Smooth muscle cell (in vitro differentiated cells): ENCODE results near the gene CAVIN3. TPM values are rescaled to one million over a fixed set of nuclear protein-coding genes. Genes with fewer than 3 reads are reported as not detected.
A peak's percentile ranks its signal among the peaks of the same experiment; 100 is the strongest.

ENCODE experiments used
- DNase-seq: peaks from one replicate; lab custom pipeline; 2025; ENCODE audit not compliant: unreplicated experiment; lab: John Stamatoyannopoulos, UW
- H2AFZ ChIP-seq: fragments of 200-600 bp; sonication (generic); 2 replicates; pipeline ENCODE4 v1.6.0; 2016; ENCODE audit warnings: antibody characterized with exemption, low read depth, mild to moderate bottlenecking
- H3F3A ChIP-seq: fragments of 200-600 bp; sonication (generic); 2 replicates; pipeline ENCODE4 v1.6.0; 2017; ENCODE audit warnings: antibody characterized with exemption, low read depth
- H3K27ac ChIP-seq: fragments of 200-600 bp; sonication (generic); 2 replicates; pipeline ENCODE4 v1.5.1; 2016; ENCODE audit warnings: low read depth, mild to moderate bottlenecking
- H3K27me3 ChIP-seq: fragments of 200-600 bp; sonication (generic); 2 replicates; pipeline ENCODE4 v1.6.1; 2016; ENCODE audit warnings: low read depth, mild to moderate bottlenecking
- H3K36me3 ChIP-seq: fragments of 200-600 bp; sonication (generic); 2 replicates; pipeline ENCODE4 v1.5.1; 2016; ENCODE audit warnings: low read depth
- H3K4me1 ChIP-seq: fragments of 200-600 bp; sonication (generic); 2 replicates; pipeline ENCODE4 v1.5.1; 2016; ENCODE audit warnings: low read depth
- H3K4me2 ChIP-seq: fragments of 200-600 bp; sonication (generic); 2 replicates; pipeline ENCODE4 v1.6.0; 2016; ENCODE audit warnings: mild to moderate bottlenecking
- H3K4me3 ChIP-seq: fragments of 200-600 bp; sonication (generic); 2 replicates; pipeline ENCODE4 v1.5.1; 2016; ENCODE audit warnings: mild to moderate bottlenecking
- H3K79me2 ChIP-seq: fragments of 200-600 bp; sonication (generic); 2 replicates; pipeline ENCODE4 v1.6.0; 2016; ENCODE audit warnings: low read depth, mild to moderate bottlenecking
- H3K9ac ChIP-seq: fragments of 200-600 bp; sonication (generic); 2 replicates; pipeline ENCODE4 v1.6.0; 2016; ENCODE audit warnings: low read depth
- H3K9me3 ChIP-seq: fragments of 200-600 bp; sonication (generic); replicated peaks from 2 replicates; pipeline ENCODE4 v1.5.1; 2016; ENCODE audit warnings: low read depth
- H4K20me1 ChIP-seq: fragments of 200-600 bp; sonication (generic); 2 replicates; pipeline ENCODE4 v1.6.0; 2016; ENCODE audit warnings: low read depth
- WGBS: methylation state at CpG from one replicate; pipeline ENCODE4 v1.1.7; 2016; ENCODE audit warnings: low lambda C conversion rate; 5-methylcytosine and 5-hydroxymethylcytosine counted together
- polyA plus RNA-seq: library from polyadenylated mRNA; unstranded; fragments of >200 nt; fragmentation: Nextera tagmentation; extraction: Ambion mirVana; gene quantifications from 2 replicates; pipeline ENCODE4 v1.2.1, GENCODE V29; 2016
- total RNA-seq: library from RNA; depleted of rRNA; stranded (reverse); fragments of >200 nt; gene quantifications from 2 replicates; pipeline ENCODE4 v1.2.3, GENCODE V29; 2014
- TF ChIP-seq, protein P1 (sequence below): fragments of 200-600 bp; sonication (generic); IDR thresholded peaks from 2 replicates; pipeline ENCODE4 v1.5.1; 2017; ENCODE audit warnings: borderline replicate concordance, mild to moderate bottlenecking, antibody characterized with exemption; ENCODE audit not compliant: insufficient read depth, poor library complexity, severe bottlenecking

CAVIN3 gene
- total and polyA plus RNA-seq, 2 experiments from 2014 or later: 177 to 251 TPM

DNA sequence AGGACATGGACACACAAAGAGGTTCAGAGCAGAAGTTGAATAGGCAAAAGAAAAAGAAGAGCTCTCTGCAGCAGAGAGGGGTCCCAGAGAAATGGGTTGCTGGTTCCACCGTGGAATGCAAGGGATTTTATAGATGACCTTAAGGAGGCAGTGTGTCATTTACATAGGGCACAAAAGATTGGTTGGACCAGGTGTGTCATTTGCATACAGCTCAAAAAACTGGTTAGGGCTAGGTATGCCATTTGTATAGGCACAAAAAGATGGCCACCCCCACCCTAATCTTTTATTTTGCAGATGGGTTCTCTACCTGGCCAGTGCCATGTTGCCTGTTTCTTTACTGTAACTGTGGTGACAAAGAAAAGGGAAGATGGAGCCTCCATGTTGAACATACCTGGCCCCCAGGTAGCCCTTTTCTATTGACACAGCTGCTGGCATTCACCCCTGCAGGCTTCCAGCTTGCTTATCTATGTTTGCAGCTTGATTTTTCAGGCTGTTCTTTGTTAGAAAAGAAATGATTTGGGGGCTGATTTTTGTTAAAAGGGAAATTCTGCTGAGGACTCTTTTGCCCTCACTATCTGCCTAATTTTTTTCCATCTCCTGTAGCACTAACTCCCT, 3.1 kb upstream of the CAVIN3 start:
- no peaks in the 10 kb centered on the region for H4K20me1 ChIP-seq
- no peak overlapping the region for H3K27ac ChIP-seq
- H3K9ac ChIP-seq: no peak overlapping the region
- WGBS: 82% methylated on average over 1 of the region's 1 CpG
- peaks cover 23% of the 10 kb centered on the region for H3F3A ChIP-seq
- no peak overlapping the region for H3K4me3 ChIP-seq
- no peaks in the 10 kb centered on the region for H3K9me3 ChIP-seq
- H2AFZ ChIP-seq: no peak overlapping the region
- H3K36me3 ChIP-seq: no peaks in the 10 kb centered on the region
- H3K4me1 ChIP-seq: peaks cover 26% of the 10 kb centered on the region
- TF ChIP-seq, protein P1, sequence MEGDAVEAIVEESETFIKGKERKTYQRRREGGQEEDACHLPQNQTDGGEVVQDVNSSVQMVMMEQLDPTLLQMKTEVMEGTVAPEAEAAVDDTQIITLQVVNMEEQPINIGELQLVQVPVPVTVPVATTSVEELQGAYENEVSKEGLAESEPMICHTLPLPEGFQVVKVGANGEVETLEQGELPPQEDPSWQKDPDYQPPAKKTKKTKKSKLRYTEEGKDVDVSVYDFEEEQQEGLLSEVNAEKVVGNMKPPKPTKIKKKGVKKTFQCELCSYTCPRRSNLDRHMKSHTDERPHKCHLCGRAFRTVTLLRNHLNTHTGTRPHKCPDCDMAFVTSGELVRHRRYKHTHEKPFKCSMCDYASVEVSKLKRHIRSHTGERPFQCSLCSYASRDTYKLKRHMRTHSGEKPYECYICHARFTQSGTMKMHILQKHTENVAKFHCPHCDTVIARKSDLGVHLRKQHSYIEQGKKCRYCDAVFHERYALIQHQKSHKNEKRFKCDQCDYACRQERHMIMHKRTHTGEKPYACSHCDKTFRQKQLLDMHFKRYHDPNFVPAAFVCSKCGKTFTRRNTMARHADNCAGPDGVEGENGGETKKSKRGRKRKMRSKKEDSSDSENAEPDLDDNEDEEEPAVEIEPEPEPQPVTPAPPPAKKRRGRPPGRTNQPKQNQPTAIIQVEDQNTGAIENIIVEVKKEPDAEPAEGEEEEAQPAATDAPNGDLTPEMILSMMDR: no peak
- H3K4me2 ChIP-seq: no peak overlapping the region
- no peaks in the 10 kb centered on the region for H3K27me3 ChIP-seq
- H3K79me2 ChIP-seq: peaks cover 6% of the 10 kb centered on the region
- DNase-seq: no peak

DNA sequence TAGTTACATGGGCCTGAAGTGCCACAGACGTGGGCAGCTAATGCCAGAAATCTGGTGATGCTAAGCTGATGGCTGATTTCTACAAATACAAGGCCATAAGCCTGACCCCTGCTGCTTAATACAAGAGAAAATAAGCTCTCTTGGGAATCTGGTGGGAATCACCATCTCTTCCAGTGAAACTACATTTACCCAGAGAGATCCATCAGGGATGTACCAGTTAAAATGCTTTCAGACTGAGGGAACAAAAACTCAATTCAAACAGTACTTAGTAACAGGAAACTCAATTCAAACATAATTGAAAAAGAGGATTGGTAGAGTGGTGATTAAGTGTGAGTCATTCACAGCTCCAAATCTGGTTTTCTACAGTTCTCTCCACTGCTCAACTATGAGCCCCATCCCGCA, 1.7 kb upstream of the CAVIN3 start:
- TF ChIP-seq, protein P1: no peak
- peak overlapping the region; percentile 84 for H3K4me2 ChIP-seq
- no peaks in the 10 kb centered on the region for H4K20me1 ChIP-seq
- no peak overlapping the region for H3K4me3 ChIP-seq
- H3K79me2 ChIP-seq: peaks cover 14% of the 10 kb centered on the region
- no peak overlapping the region for H2AFZ ChIP-seq
- no peaks in the 10 kb centered on the region for H3K36me3 ChIP-seq
- H3K9ac ChIP-seq: peak overlapping the region; percentile 90
- peaks cover 24% of the 10 kb centered on the region for H3F3A ChIP-seq
- no peaks in the 10 kb centered on the region for H3K9me3 ChIP-seq
- no peaks in the 10 kb centered on the region for H3K27me3 ChIP-seq
- no peak for DNase-seq
- 13% methylated on average over 2 of the region's 2 CpGs for WGBS
- H3K4me1 ChIP-seq: peaks cover 29% of the 10 kb centered on the region
- H3K27ac ChIP-seq: peak overlapping the region; percentile 99

DNA sequence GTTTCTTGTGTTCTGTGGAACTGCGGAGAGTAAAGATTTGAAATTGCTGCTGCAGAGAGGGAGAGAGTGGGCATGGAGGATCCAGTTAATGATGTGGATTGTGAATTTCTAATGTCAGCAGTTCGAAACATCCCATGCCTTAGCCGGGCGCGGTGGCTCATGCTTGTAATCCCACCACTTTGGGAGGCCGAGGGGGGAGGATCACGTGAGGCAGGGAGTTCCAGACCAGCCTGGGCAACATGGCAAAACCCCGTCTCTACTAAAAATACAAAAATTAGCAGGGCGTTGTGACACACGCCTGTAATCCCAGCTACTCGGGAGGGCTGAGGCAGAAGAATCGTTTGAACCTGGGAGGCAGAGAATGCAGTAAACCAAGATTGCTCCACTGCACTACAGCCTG, 1.1 kb upstream of the CAVIN3 start:
- Histone ChIP-seq H4K20me1 (no peaks in the 10 kb centered on the region), H3K4me1 (peaks cover 29% of the 10 kb centered on the region), H3K79me2 (peaks cover 14% of the 10 kb centered on the region), H2AFZ (peak overlapping the region; percentile 60), H3K4me2 (peak overlapping the region; percentile 84), H3K9ac (peak overlapping the region; percentile 90), H3F3A (peaks cover 24% of the 10 kb centered on the region), H3K27me3 (no peaks in the 10 kb centered on the region), H3K27ac (peak overlapping the region; percentile 99), H3K4me3 (peak overlapping the region; percentile 61), H3K36me3 (no peaks in the 10 kb centered on the region), H3K9me3 (no peaks in the 10 kb centered on the region)
- 13% methylated on average over 12 of the region's 12 CpGs for WGBS
- peak; percentile 23 for DNase-seq
- TF ChIP-seq, protein P1: no peak
